Esophagus muscularis mucosa (tissue), 4 donors: ENCODE results near the gene BEST1. TPM values are rescaled to one million over a fixed set of nuclear protein-coding genes. Genes with fewer than 3 reads are reported as not detected.
A peak's percentile ranks its signal among the peaks of the same experiment; 100 is the strongest.

Experiments used
- DNase-seq: peaks from one replicate; pipeline ENCODE4 v3.0.0-alpha.2; 2017; ENCODE audit errors: extremely low spot score
- H3K27ac ChIP-seq, 4 donors: fragments of 200-600 bp; sonication (generic); replicated peaks in 1 of 4; 1 replicate in 3 of 4; 2 replicates in 1 of 4; pipeline ENCODE4 v1.5.1; 2016 to 2019; ENCODE audit warnings: mild to moderate bottlenecking in 1 of 4
- H3K27me3 ChIP-seq, 4 donors: fragments of 200-600 bp; sonication (generic); one replicate each; pipeline versions ENCODE4 v1.5.1 to v1.6.0; 2016 to 2019
- H3K36me3 ChIP-seq, 4 donors: fragments of 200-600 bp; sonication (generic); one replicate each; pipeline ENCODE4 v1.5.1; 2016 to 2019
- H3K4me1 ChIP-seq, 4 donors: fragments of 200-600 bp; sonication (generic); one replicate each; pipeline ENCODE4 v1.5.1; 2016 to 2019
- H3K4me3 ChIP-seq, 4 donors: fragments of 200-600 bp; sonication (generic); 1 replicate in 2 of 4; 2 replicates in 2 of 4; pipeline ENCODE4 v1.5.1; 2016 to 2019; ENCODE audit warnings: mild to moderate bottlenecking in 4 of 4, moderate library complexity in 1 of 4
- H3K9me3 ChIP-seq, 4 donors: fragments of 200-600 bp; sonication (generic); 1 replicate in 3 of 4; 2 replicates in 1 of 4; pipeline ENCODE4 v1.5.1; 2016 to 2019
- CTCF ChIP-seq, 3 experiments: fragments of 200-600 bp in 2 of 3; fragments of 450-650 bp in 1 of 3; sonication (generic) in 2 of 3; IDR thresholded peaks; one replicate each; pipeline ENCODE4 v1.5.1; 2017 to 2019; ENCODE audit warnings: antibody characterized with exemption in 3 of 3, mild to moderate bottlenecking in 2 of 3, moderate library complexity in 1 of 3
- EP300 ChIP-seq: sonication (generic); formaldehyde crosslinking; IDR thresholded peaks from one replicate; pipeline ENCODE4 v1.6.1; 2017; ENCODE audit warnings: antibody characterized with exemption
- POLR2A ChIP-seq: fragments of 450-650 bp; IDR thresholded peaks from one replicate; pipeline ENCODE4 v1.6.1; 2017; ENCODE audit warnings: antibody characterized with exemption, moderate library complexity, mild to moderate bottlenecking, low read depth
- POLR2AphosphoS5 ChIP-seq, 2 donors: sonication (generic); formaldehyde crosslinking; IDR thresholded peaks; one replicate each; pipeline ENCODE4 v1.6.1; 2017; ENCODE audit warnings: antibody characterized with exemption in 2 of 2
- WGBS: methylation state at CpG from one replicate; pipeline ENCODE4 v1.1.5; 2018; 5-methylcytosine and 5-hydroxymethylcytosine counted together
- intact Hi-C: fragments of 100-400 bp; cut with DNase I; formaldehyde crosslinking; loops from one replicate; pipeline ENCODE4 v1.15.1; 2023
- total RNA-seq, 4 donors: library from RNA; depleted of rRNA; stranded (reverse); fragments of >200 nt; gene quantifications; one replicate each; pipeline versions ENCODE4 v1.1.0 to v1.2.1, GENCODE V29; 2016

The BEST1 gene
- total RNA-seq, 4 donors from 2014 or later = 2.2 to 5.0 (median 4.3) TPM

- Histone ChIP-seq H3K27me3 (peaks cover 0 to 20% (median 0%) of the 10 kb centered on the region in 4 donors), H3K4me1 (peaks cover 36 to 56% (median 47%) of the 10 kb centered on the region in 4 donors), H3K9me3 (no peaks in the 10 kb centered on the region), H3K27ac (peak overlapping the region; percentile 71 to 86 (median 82)), H3K36me3 (no peaks in the 10 kb centered on the region), H3K4me3 (no peak overlapping the region)
- DNase-seq = peak; percentile 95
- 37% methylated on average over 7 of the region's 18 CpGs for WGBS
- intact Hi-C loops = no loop called here
- TF ChIP-seq POLR2AphosphoS5 (IDR thresholded peaks at IDR 0.05) = peak; percentile 68 to 73
- TF ChIP-seq POLR2A = no peak
These were observed 26.7 kb upstream of the BEST1 start for GRCh38 chr11:61923166-61924063.

- Histone ChIP-seq H3K4me3 (no peak overlapping the region), H3K27ac (peak overlapping the region; percentile 71 to 86 (median 82)), H3K36me3 (no peaks in the 10 kb centered on the region), H3K4me1 (peaks cover 31 to 49% (median 42%) of the 10 kb centered on the region in 4 donors), H3K9me3 (no peaks in the 10 kb centered on the region), H3K27me3 (peaks cover 0 to 20% (median 0%) of the 10 kb centered on the region in 4 donors)
- TF ChIP-seq POLR2AphosphoS5 (IDR thresholded peaks at IDR 0.05) (no peak), POLR2A (no peak), CTCF (IDR thresholded peaks at IDR 0.05) (no peak), EP300 (no peak)
- no peak for DNase-seq
- intact Hi-C loops = no loop called here
- WGBS = 56% methylated on average over 6 of the region's 6 CpGs
These were observed 26.1 kb upstream of the BEST1 start for GRCh38 chr11:61924064-61924455.

- Histone ChIP-seq H3K4me1 (peaks cover 25 to 36% (median 29%) of the 10 kb centered on the region in 4 donors), H3K9me3 (no peaks in the 10 kb centered on the region), H3K27me3 (peaks cover 0 to 11% (median 0%) of the 10 kb centered on the region in 4 donors), H3K36me3 (no peaks in the 10 kb centered on the region), H3K27ac (no peak overlapping the region), H3K4me3 (no peak overlapping the region)
- intact Hi-C loops = no loop called here
- WGBS = 94% methylated on average over 2 of the region's 2 CpGs
- no peak for DNase-seq
- TF ChIP-seq CTCF (IDR thresholded peaks at IDR 0.05) = no peak
- no peak for TF ChIP-seq EP300
- TF ChIP-seq POLR2A = no peak
- no peak for TF ChIP-seq POLR2AphosphoS5 (IDR thresholded peaks at IDR 0.05)
These were observed 24.4 kb upstream of the BEST1 start for GRCh38 chr11:61925736-61926135.

GRCh38 chr11:61926235-61926634, 23.9 kb upstream of the BEST1 start:
- no peak for DNase-seq
- intact Hi-C loops = no loop called here
- peaks cover 25 to 33% (median 28%) of the 10 kb centered on the region in 4 donors for H3K4me1 ChIP-seq
- no peak for TF ChIP-seq POLR2A
- TF ChIP-seq POLR2AphosphoS5 (IDR thresholded peaks at IDR 0.05) = no peak
- TF ChIP-seq EP300 = no peak
- TF ChIP-seq CTCF (IDR thresholded peaks at IDR 0.05) = no peak
- peaks cover 0 to 6% (median 0%) of the 10 kb centered on the region in 4 donors for H3K27me3 ChIP-seq
- no peaks in the 10 kb centered on the region for H3K9me3 ChIP-seq
- H3K27ac ChIP-seq = no peak overlapping the region
- no peak overlapping the region for H3K4me3 ChIP-seq
- no peaks in the 10 kb centered on the region for H3K36me3 ChIP-seq
- 95% methylated on average over 3 of the region's 3 CpGs for WGBS

GRCh38 chr11:61927501-61927900, 22.6 kb upstream of the BEST1 start:
- H3K27me3 ChIP-seq = no peaks in the 10 kb centered on the region
- WGBS = 90% methylated on average over 1 of the region's 1 CpG
- TF ChIP-seq POLR2A = no peak
- TF ChIP-seq CTCF (IDR thresholded peaks at IDR 0.05) = no peak
- no peak for TF ChIP-seq POLR2AphosphoS5 (IDR thresholded peaks at IDR 0.05)
- no peak for TF ChIP-seq EP300
- no peak overlapping the region for H3K27ac ChIP-seq
- H3K36me3 ChIP-seq = no peaks in the 10 kb centered on the region
- no peak for DNase-seq
- intact Hi-C loops = no loop called here
- no peak overlapping the region for H3K4me3 ChIP-seq
- peaks cover 16 to 21% (median 19%) of the 10 kb centered on the region in 4 donors for H3K4me1 ChIP-seq
- no peaks in the 10 kb centered on the region for H3K9me3 ChIP-seq
